ENCODE data around the gene IFI27L2. TPM values are rescaled to one million over a fixed set of nuclear protein-coding genes. Genes with fewer than 3 reads are reported as not detected.

The IFI27L2 gene
- total and polyA plus RNA-seq, 4 donors: 1.7 to 7.2 (median 6.1) TPM

- Histone ChIP-seq H3K27ac (ENCODE audit: low read depth in 1 of 2, low read length in 2 of 2) (no peak overlapping the region), H3K9me3 (ENCODE audit: control insufficient read depth in 4 of 4, low read length in 3 of 4) (no peaks in the 10 kb centered on the region), H3K9ac (ENCODE audit: low read depth in 1 of 2, low read length in 2 of 2) (no peak overlapping the region), H3K4me3 (ENCODE audit: low read depth in 1 of 3, low read length in 3 of 3) (no peak overlapping the region), H3K36me3 (ENCODE audit: control insufficient read depth in 4 of 4, insufficient read depth in 3 of 4, low read depth in 1 of 4, low read length in 3 of 4) (no peaks in the 10 kb centered on the region), H3K4me1 (ENCODE audit: control insufficient read depth in 4 of 4, insufficient read depth in 4 of 4, low read length in 3 of 4) (peaks cover 0 to 1% (median 0%) of the 10 kb centered on the region in 4 donors), H3K27me3 (ENCODE audit: control insufficient read depth in 4 of 4, insufficient read depth in 4 of 4, low read length in 3 of 4) (no peaks in the 10 kb centered on the region)
- TF ChIP-seq SP1 (IDR thresholded peaks at IDR 0.05) (no peak), REST (IDR thresholded peaks at IDR 0.05) (no peak), FOXA1 (IDR thresholded peaks at IDR 0.05) (no peak), YY1 (IDR thresholded peaks at IDR 0.05) (no peak), HNF4A (conservative IDR thresholded peaks at IDR 0.05) (no peak), RAD21 (IDR thresholded peaks at IDR 0.05) (no peak), ZBTB33 (IDR thresholded peaks at IDR 0.05) (no peak), GABPA (IDR thresholded peaks at IDR 0.05 in 1 of 2, conservative IDR thresholded peaks at IDR 0.05 in 1 of 2) (no peak), HNF4G (IDR thresholded peaks at IDR 0.05) (no peak), FOXA2 (IDR thresholded peaks at IDR 0.05) (no peak), RXRA (IDR thresholded peaks at IDR 0.05) (no peak), EGR1 (IDR thresholded peaks at IDR 0.05; ENCODE audit: low read depth in 2 of 2) (no peak), JUND (IDR thresholded peaks at IDR 0.05) (no peak), ATF3 (IDR thresholded peaks at IDR 0.05) (no peak), NR2F2 (IDR thresholded peaks at IDR 0.05) (no peak), MAX (IDR thresholded peaks at IDR 0.05) (no peak), CTCF (IDR thresholded peaks at IDR 0.05; ENCODE audit: low read depth, low read length, missing input control) (no peak), TAF1 (conservative IDR thresholded peaks at IDR 0.05) (no peak)
- DNase-seq (ENCODE audit: low spot score): no peak
- 87% methylated on average over 9 of the region's 9 CpGs for WGBS
Observed at GRCh38 chr14:94138251-94138650, 8.8 kb upstream of the IFI27L2 start.
